HL-60 (cell line): ENCODE data around the gene GRK5.

Experiments
- DNase-seq, 2 experiments: peaks; one replicate each; pipeline ENCODE4 v3.0.0-alpha.2; 2010 to 2020; ENCODE audit warnings: low read depth in 1 of 2, low spot score in 1 of 2
- H3K27ac ChIP-seq: fragments of 250-450 bp; sonication (Bioruptor Pico); replicated peaks from 2 replicates; pipeline ENCODE4 v1.5.1; 2020; ENCODE audit warnings: mild to moderate bottlenecking, moderate library complexity
- H3K27me3 ChIP-seq: fragments of 250-450 bp; sonication (Bioruptor Pico); 2 replicates; pipeline ENCODE4 v1.5.1; 2021; ENCODE audit warnings: mild to moderate bottlenecking, moderate library complexity; ENCODE audit not compliant: insufficient read depth, poor library complexity, severe bottlenecking
- H3K4me3 ChIP-seq: replicated peaks from 2 replicates; pipeline ENCODE4 v1.5.1; 2011; ENCODE audit warnings: mild to moderate bottlenecking, control low read depth, low read length; ENCODE audit not compliant: insufficient read depth
- CTCF ChIP-seq: IDR thresholded peaks from one replicate; pipeline ENCODE4 v1.5.1; 2011; ENCODE audit warnings: low read length, control low read depth, inconsistent platforms; ENCODE audit not compliant: insufficient read depth
- GABPA ChIP-seq: IDR thresholded peaks from 2 replicates; pipeline ENCODE4 v1.6.1; 2012; ENCODE audit warnings: low read depth
- POLR2AphosphoS5 ChIP-seq: IDR thresholded peaks from 2 replicates; pipeline ENCODE4 v1.6.1; 2012; ENCODE audit warnings: low read depth
- REST ChIP-seq: IDR thresholded peaks from 2 replicates; pipeline ENCODE4 v1.6.1; 2012; ENCODE audit warnings: low read depth; ENCODE audit not compliant: insufficient replicate concordance
- SPI1 ChIP-seq: IDR thresholded peaks from 2 replicates; pipeline ENCODE4 v1.6.1; 2012; ENCODE audit warnings: low read depth, mild to moderate bottlenecking, borderline replicate concordance

Gene GRK5

GRCh38 chr10:119290301-119291048, 83.1 kb downstream of the GRK5 start:
- no peak for TF ChIP-seq REST
- no peak for TF ChIP-seq POLR2AphosphoS5
- no peak for TF ChIP-seq CTCF
- no peak for TF ChIP-seq GABPA
- no peak for TF ChIP-seq SPI1
- no peak for DNase-seq
- H3K27ac ChIP-seq, result no peak overlapping the region
- H3K4me3 ChIP-seq, result no peak overlapping the region
- no peaks in the 10 kb centered on the region for H3K27me3 ChIP-seq

GRCh38 chr10:119291223-119291900, 84.0 kb downstream of the GRK5 start:
- TF ChIP-seq REST, result no peak
- no peak for TF ChIP-seq SPI1
- TF ChIP-seq CTCF, result no peak
- no peak for TF ChIP-seq GABPA
- TF ChIP-seq POLR2AphosphoS5, result no peak
- Histone ChIP-seq H3K27me3 (no peaks in the 10 kb centered on the region), H3K27ac (no peak overlapping the region), H3K4me3 (no peak overlapping the region)
- no peak for DNase-seq

- TF ChIP-seq CTCF (no peak), POLR2AphosphoS5 (no peak), REST (no peak), SPI1 (no peak), GABPA (no peak)
- Histone ChIP-seq H3K27ac (no peak overlapping the region), H3K27me3 (no peaks in the 10 kb centered on the region)
Observed at GRCh38 chr10:119292968-119293760, 85.8 kb downstream of the GRK5 start.

More at GRCh38 chr10:119292968-119293760, 85.8 kb downstream of the GRK5 start:
- no peak for DNase-seq
- no peak overlapping the region for H3K4me3 ChIP-seq
